GM08714 (cell line): ENCODE data around the gene SOCS1.

Experiments used
- H3K4me3 ChIP-seq: fragments of 200-500 bp; sonication (Bioruptor generic); 2 replicates; pipeline ENCODE4 v1.5.1; 2014; ENCODE audit warnings: mild to moderate bottlenecking, low read length, inconsistent platforms
- ZNF274 ChIP-seq: IDR thresholded peaks from 2 replicates; pipeline ENCODE4 v1.6.1; 2012; ENCODE audit warnings: mild to moderate bottlenecking, low read depth, low read length

SOCS1 gene

DNA sequence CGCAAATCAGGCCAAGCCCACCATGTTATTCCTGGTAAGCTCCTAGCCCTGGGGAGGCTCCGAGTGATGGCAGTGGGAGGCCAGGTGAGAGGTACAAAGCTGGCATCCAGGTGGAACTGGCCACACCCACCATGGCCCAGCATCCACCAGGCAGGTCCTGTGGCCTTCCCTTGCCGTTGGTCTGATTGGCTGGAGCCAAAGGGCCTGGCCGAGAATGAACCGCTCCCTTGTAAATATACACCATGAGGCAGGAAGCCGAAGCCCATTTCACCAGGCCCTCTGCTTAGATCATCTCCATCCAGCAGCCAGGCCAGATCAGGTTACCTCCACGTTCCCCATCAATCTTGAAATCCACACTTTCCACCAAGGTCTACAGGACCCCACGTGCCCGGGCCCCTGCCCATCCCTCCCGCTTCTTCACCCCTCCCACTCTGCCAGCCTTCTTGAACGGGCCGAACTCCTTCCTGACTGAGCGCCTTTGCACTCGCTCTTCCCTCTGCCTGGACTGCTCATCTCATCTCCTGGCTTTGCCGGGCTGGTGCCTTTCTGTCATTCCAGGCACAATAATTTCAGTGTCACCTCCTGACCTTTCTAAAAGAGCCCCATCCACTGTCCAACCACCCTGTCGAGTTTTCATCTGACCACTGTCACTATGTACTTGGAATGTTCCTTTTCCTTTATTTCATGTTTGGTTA lies 5.8 kb downstream of the SOCS1 start:
- no peak for TF ChIP-seq ZNF274
- H3K4me3 ChIP-seq: no peak overlapping the region

- no peak overlapping the region for H3K4me3 ChIP-seq
- TF ChIP-seq ZNF274: no peak
These were observed 6.6 kb downstream of the SOCS1 start for GRCh38 chr16:11249233-11250061.

GRCh38 chr16:11248133-11248532 lies 7.9 kb downstream of the SOCS1 start:
- no peak overlapping the region for H3K4me3 ChIP-seq
- no peak for TF ChIP-seq ZNF274

DNA sequence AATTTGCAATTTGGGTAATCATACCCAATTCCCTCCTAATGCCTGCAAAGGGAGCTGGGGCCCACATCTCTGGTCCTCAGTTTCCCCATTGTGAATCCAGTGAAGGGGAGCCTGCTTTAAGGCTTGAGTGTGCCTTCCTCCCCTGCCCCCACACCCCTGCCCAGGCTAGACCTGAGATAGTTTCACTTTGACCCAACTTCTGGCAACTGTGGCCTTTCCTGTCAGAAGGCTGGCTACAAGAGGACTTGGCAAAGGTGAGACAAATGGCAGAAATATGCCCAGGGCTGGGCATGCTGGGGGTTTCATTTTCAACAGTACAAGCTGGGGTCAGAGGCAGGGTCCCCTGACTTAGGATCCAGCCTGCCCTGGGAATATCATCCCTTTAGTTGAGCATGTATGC lies 10.0 kb downstream of the SOCS1 start:
- H3K4me3 ChIP-seq: no peak overlapping the region
- TF ChIP-seq ZNF274: no peak

- TF ChIP-seq ZNF274: no peak
- no peak overlapping the region for H3K4me3 ChIP-seq
These were observed 10.7 kb downstream of the SOCS1 start for GRCh38 chr16:11245222-11245737.

- no peak for TF ChIP-seq ZNF274
These were observed 13.3 kb downstream of the SOCS1 start for GRCh38 chr16:11242658-11243057.

DNA sequence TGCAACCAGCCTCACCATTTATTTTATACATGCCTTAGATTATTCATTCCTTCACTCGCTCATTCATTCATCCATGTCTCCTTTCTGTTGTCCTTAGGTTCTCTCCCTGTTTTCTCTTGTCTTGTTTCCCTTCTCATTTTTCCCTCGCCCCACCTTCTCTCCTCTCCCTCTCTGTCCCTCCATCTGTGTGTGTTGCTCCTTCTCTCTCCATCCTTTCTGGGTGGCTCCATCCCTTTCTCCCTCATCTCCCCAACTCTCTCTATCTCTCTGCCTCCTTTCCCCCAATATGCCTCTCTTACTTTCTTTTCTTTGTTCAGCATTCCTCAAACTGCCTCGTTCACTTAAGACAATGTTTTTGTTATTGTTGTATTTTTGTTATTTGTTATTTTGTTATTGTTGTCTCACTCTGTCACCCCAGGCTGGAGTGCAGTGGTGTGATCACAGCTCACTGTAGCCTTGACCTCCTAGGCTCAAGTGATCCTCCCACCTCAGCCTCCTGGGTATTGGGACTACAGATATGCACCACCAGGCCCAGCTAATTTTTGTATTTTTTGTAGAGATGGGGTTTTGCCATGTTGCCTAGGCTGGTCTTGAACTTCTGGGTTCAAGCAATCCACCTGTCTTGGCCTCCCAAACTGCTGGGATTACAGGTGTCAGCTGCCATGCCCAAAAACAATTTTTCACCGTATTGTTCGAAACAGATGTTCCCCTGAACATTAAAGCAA lies 14.4 kb downstream of the SOCS1 start:
- H3K4me3 ChIP-seq: no peak overlapping the region
- no peak for TF ChIP-seq ZNF274

More at GRCh38 chr16:11242658-11243057, 13.3 kb downstream of the SOCS1 start:
- no peak overlapping the region for H3K4me3 ChIP-seq

GRCh38 chr16:11240636-11241473 lies 15.1 kb downstream of the SOCS1 start:
- TF ChIP-seq ZNF274: no peak
- H3K4me3 ChIP-seq: no peak overlapping the region

DNA sequence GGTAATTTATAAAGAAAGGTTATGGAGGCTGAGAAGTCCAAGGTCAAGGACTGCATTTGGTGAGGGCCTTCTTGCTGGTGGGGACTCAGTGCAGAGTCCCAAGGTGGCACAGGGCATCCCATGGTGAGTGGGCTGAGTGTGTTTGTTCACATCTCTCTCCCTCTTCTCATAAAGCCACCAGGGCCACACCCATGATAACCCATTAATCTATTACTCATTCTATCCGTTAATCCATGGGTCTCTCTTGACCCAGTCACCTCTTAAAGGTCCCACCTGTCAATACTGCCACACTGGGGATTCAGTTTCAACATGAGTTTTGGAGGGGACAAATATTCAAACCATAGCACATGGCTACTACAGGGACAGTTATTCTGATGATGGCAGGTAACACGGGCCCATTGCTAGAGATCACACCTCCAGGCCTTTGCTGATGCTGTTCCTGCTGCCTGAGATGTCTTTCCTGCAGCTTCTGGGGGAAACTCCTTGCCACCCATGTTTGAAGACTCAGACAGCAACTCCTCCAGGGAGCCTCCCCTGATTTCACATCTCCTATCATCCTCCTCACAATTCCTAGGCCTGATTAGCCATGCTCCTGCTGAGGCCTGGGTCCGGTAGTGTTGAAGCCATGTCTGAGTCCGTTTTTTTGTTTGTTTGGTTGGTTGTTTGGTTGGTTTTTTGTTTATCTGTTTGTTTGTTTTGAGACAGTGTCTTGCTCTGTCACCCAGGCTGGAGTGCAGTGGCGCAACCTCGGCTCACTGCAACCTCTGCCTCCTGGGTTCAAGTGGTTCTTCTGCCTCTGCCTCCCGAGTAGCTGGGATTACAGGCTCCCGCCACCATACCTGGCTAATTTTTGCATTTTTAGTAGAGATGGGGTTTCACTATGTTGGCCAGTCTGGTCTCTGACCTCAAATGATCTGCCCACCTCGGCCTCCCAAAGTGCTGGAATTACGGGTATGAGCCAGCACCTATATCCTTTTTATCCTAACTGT lies 16.1 kb downstream of the SOCS1 start:
- TF ChIP-seq ZNF274: no peak
- no peak overlapping the region for H3K4me3 ChIP-seq

DNA sequence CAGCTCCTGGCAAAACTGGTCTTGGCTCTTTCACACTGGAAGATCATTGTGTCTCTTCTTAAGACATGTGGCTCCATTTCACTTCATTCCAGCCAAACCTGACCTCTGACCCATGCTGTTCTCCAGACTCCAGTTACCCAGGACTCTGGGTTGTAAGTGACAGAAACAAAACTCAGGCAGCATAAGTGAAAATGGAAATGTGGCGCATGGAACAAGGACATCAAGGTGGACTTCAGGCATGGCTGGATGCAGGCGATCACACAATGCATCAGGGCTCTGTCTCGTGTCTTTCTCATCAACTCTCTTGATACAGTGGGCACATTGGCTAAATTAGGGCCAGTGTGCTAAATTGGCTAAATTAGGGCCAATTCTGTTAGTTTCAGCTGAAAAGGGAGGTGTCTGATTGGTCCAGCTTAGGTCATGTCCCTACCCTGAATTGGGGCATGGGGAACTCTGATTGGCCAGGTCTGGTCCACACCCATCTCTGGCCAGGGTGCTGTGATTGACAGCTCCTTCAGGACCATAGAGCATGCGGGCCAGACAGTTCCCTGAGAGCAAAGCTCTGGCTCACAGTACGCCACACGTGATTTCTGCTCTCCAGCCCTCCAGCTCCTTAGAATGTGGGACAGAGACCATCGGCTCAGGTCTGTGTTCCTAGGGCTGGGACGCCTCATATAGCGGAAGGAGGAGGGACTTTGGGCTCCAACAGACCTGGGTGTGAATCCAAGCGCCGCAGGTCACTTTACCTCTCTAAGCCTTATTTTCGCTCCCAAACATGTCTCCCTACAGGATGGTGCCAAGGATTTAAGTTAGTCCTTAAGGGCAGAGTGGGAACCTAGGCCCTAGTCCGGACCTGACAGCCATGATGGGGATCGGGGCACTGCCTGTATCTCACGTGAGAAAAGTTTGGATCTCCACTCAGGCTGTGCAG lies 17.5 kb downstream of the SOCS1 start:
- no peak overlapping the region for H3K4me3 ChIP-seq
- no peak for TF ChIP-seq ZNF274

GRCh38 chr16:11236461-11237254 lies 19.3 kb downstream of the SOCS1 start:
- H3K4me3 ChIP-seq: no peak overlapping the region
- no peak for TF ChIP-seq ZNF274
